ENCODE results near the gene ATG9B.

- TF ChIP-seq CTCF (IDR thresholded peaks at IDR 0.05) = no peak
- TF ChIP-seq POLR2A (IDR thresholded peaks at IDR 0.05; ENCODE audit: low read depth) = no peak
- no peak for TF ChIP-seq POLR2AphosphoS5 (IDR thresholded peaks at IDR 0.05)
- no peak for TF ChIP-seq EP300 (IDR thresholded peaks at IDR 0.05)
Observed at GRCh38 chr7:151062399-151063211, 38.3 kb upstream of the ATG9B start.

All from esophagus muscularis mucosa (tissue), 4 donors.